Fibroblast of skin of right biceps (primary cell): ENCODE data around the gene DAGLB.
"Not testable (repeated sequence)": the region's sequence is repeated elsewhere in the genome, so short reads cannot be mapped to it uniquely, and the experiment has no call there.

Experiments
- DNase-seq: peaks from one replicate; pipeline ENCODE4 v3.0.0-alpha.2; 2013

Gene DAGLB

DNA sequence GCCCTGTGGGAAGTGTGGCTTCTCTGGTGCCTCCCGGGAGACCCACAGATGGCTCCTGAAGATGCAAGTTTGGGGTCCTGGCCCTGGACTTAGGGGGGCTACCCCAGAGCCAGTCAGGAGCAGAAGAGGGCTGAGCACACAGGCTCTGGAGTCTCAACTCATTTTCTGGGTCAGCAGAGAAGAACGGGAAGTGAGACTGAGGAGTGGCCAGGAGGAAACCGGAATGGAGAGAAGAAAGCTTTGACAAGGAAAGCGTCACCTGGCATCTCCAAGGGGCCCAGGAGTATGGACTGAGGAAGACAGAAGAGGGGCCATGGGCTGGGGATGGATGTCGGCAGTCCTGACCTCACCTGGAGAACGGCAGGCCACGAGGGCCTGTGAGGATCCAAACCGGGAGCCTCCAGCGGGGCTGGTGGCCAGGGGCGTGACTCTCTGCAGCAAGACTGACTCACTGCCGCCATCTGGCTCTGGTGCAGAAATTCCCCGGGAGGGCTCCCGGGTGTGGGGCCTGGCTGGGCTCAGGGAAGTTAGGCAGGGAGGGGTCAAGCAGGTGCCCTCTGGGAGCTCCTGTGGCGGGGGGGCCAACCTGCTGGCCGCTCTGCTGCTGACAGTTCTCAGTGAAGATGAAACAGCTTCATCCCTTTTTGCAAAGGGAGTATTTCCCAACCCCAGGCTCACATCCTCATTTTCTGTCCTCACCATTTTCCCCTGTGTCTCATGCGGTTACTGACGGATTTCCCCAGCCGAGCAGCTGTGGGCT is 23.6 kb downstream of the DAGLB start:
- no peak for DNase-seq

- DNase-seq = no peak
These were observed 24.7 kb downstream of the DAGLB start for GRCh38 chr7:6422926-6423632.

GRCh38 chr7:6422095-6422494 is 25.7 kb downstream of the DAGLB start:
- DNase-seq = no peak

GRCh38 chr7:6420680-6421079 is 27.1 kb downstream of the DAGLB start:
- no peak for DNase-seq

DNA sequence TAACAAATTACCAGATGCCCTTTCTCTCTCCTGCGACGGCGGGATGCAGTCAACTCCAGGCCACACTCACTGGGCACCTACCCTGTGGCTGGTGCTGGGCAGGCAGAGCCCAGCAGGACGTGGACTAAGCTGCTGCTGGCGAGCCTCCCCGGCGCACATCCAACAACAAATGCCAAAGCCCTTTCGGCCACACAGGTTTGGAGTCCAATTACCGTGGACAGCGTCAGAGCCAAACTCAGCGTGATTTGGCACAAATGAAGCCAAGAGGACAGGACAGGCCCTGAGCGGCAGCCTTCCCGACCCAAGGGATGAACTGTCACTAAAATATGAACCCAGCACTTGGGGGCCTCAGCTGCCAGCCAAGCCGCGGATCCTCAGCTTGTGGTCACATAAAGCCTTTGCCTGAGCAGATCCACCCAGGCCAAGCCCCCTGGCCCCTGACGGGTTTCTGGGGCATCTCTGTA is 28.4 kb downstream of the DAGLB start:
- no peak for DNase-seq

DNA sequence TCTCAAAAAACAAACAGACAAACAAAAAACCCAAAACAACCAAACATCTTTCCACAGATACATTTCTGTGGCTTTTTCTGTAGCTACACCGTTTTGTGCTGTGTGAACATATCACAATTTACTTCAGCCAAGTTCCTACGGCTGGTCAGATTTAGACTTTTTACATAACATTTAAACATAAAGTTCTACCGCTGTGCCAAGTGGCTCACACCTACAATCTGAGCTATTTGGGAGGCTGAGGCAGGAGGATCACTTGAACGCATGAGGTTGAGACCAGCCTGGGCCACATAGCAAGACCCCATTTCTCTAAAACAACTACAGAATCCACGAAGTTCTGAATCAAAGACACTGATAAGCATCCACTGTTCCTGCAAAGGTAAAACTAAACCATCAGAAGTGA is 30.3 kb downstream of the DAGLB start:
- DNase-seq = no peak

DNA sequence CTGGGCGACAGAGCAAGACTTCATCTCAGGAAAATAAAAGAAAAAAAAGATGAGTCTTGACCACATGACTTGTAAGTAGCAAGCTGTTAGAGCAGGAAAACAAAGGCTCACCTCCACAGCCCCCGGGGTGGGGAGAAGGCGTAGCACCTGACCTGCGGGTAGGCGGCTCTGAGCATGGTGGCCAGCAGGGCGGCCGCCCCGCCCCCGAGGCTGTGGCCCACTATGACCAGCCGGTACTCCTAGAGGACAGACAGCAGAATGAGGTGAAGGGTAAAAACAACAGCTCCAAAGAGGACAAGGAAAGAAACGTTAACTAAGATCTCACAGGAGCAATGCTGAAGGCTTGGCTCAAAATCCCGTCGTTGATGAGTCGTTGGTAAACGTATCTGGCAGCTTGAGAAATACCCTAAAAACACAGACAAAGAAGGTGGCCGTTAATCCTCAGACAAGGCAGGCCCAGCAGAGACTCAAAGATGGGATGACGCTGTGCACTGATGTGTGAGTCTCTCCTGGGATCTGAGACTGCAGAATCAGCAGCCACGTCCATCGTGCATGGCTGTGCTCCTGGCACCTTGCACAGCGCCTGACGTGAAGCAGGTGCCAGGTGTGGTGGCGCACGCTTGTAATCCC is 31.1 kb downstream of the DAGLB start:
- peak; percentile 15 for DNase-seq

DNA sequence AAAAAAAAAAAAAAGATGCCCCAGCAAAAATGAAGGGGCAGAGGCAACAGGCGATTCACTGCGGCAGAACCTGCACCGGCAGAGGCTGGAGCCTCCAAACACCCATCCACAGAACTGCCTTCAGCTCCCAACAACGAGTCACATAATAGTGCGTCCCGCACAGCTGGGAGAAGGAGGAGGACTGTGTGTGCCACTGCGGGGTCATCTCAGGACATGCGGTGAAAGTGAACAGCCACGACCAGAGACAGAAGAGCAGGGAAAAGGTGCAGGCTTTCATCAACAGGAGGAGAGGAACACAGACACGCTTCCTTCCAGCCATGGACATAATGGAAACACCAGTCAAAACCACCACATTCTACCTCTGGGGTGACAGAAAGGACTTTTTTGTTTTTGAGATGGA is 34.1 kb downstream of the DAGLB start:
- no peak for DNase-seq

DNA sequence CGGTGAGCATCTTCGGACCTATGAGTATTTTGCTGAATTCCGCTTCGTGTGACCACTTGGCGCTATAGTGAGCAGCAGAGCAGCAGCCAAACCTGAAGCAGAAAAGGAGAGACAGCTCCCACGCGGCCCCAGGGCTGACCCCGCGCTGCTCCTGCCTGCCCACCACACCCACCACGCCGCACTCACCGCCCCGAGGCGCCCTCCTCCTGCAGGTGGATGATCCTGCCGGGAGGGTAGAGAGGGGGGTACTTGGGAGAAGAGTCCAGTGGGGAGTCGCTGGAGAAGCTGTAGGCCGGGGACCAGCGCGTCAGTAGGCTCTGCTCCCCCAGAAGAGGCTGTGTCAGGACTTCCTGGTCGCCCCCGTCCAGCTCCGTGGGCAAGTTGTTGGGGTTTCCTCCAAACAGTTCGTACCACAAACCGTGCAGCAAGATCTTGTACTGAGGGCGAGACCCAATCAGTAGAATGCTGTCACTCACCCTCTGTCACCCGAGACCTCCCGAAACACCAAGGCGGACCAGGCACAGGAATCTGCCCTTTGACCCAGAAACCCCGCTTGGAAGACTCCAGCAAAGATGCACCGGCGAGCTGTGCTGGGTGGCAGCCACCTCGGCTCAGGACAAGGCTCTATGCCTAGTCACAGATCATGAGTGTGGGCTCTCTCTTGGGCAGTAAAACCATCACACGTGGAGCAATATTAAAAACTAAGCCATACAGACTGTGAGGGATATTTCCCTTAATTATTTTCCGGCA is 37.6 kb downstream of the DAGLB start:
- no peak for DNase-seq

GRCh38 chr7:6409091-6409490 is 38.7 kb downstream of the DAGLB start:
- no peak for DNase-seq

DNA sequence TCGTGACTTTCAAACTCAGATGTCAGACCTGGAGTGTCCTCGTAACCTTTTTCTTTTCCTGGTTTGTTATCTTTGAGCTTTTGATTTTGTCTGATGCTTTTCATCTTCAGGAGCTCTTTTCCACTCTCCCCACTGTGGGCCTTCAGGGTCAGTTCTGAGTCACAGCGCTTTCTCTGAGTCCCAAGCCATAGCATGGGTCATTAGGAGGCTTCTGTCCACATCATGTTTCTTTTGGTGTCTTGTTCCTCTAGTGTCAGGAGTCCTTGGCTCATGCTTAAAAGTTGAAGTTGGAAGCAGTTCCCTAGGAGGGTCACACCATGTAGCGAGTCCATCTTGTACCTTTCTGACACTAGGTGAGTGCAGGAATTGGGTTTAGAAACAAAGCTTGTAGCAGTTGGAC is 40.3 kb downstream of the DAGLB start:
- no peak for DNase-seq

DNA sequence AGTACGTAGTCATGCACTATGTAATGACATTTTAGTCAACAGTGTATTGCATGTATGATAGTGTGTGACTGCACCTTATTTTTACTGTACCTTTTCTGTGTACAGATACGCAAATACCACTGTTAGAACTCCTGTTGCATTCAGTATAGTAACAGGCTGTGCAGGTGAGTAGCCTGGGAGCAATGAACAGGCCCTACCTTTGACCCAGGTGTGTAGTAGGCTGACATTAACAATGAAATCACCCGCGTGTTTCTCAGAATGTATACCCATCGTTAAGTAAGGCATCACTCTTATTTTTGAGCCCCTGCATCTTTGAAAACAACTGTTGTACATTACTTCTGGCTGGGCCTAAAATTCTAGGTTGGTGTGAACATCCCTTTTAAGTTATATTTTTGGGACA is 41.6 kb downstream of the DAGLB start:
- DNase-seq = no peak

GRCh38 chr7:6403907-6404306 is 43.8 kb downstream of the DAGLB start:
- no peak for DNase-seq

DNA sequence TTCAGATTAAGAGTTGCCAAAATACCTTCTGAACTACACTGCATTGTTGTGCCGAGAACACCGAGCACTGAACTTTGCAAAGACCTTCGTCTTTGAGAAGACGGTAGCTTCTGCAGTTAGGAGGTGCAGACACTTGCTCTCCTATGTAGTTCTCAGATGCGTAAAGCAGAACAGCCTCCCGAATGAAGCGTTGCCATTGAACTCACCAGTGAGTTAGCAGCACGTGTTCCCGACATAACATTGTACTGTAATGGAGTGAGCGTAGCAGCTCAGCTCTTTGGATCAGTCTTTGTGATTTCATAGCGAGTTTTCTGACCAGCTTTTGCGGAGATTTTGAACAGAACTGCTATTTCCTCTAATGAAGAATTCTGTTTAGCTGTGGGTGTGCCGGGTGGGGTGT is 45.0 kb downstream of the DAGLB start:
- no peak for DNase-seq

- no peak for DNase-seq
These were observed 45.7 kb downstream of the DAGLB start for GRCh38 chr7:6402041-6402440.

DNA sequence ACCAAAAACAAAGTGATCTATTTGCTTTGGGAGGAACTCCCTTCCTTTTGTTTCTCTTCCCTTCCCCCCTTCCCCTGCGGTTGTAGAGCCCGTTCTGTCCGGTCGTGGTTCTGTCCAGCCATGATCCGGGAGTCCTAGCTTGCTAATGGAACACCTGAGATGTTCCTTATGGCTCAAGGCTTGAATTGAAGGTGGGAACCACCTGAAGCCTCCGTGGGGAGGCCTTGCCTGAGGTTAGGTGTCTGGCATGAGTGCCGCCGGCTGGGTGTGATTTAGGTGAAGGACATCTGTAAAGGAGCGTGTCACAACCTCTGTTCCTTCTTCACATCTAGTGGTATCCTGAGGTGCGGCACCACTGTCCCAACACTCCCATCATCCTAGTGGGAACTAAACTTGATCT is 46.2 kb downstream of the DAGLB start:
- no peak for DNase-seq

- not testable (repeated sequence) for DNase-seq
These were observed 47.3 kb downstream of the DAGLB start for GRCh38 chr7:6400243-6401105.

- DNase-seq = no peak
These were observed 48.4 kb downstream of the DAGLB start for GRCh38 chr7:6399351-6399750.

GRCh38 chr7:6398943-6399342 is 48.8 kb downstream of the DAGLB start:
- DNase-seq = no peak

GRCh38 chr7:6397759-6398495 is 49.8 kb downstream of the DAGLB start:
- DNase-seq = not testable (repeated sequence)

DNA sequence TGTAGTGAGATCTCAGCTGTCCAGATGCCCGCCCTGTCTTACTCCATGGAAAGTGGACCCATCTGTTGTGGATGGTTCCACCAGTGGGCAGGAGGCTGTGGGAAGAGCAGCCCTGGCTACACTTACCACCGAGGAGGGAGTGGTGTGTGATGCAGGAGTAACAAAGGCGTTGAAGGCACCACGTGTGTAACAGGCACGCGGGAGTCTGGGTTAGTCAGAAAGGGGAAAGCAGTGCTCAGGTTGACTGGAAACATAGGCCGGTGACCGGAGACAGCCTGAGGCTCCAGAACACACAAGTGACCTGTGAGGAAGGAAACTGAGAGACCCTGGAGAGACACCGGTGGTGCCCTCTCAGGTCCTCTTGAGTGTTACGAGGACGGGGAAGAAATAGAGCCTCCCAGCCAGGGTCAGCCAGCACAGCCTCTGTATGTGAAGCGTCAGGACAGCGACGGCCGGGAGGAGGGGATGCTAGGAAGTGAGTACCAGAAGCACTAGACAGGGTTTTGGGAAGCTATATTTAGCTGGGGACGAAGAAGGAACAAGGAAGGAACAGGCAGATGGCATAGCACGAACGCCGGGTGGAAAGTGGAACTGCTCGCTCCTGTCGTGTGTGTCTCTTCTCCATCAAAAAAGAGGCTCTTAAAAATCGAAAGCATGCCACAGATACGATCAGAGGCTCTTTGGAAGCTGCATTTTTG is 51.7 kb downstream of the DAGLB start:
- no peak for DNase-seq
